Smooth muscle cell (in vitro differentiated cells): ENCODE results near the gene PAK1. TPM values are rescaled to one million over a fixed set of nuclear protein-coding genes. Genes with fewer than 3 reads are reported as not detected.

ENCODE experiments used
- DNase-seq: peaks from one replicate; lab custom pipeline; 2025; ENCODE audit not compliant: unreplicated experiment; lab: John Stamatoyannopoulos, UW
- H2AFZ ChIP-seq: fragments of 200-600 bp; sonication (generic); 2 replicates; pipeline ENCODE4 v1.6.0; 2016; ENCODE audit warnings: antibody characterized with exemption, low read depth, mild to moderate bottlenecking
- H3F3A ChIP-seq: fragments of 200-600 bp; sonication (generic); 2 replicates; pipeline ENCODE4 v1.6.0; 2017; ENCODE audit warnings: antibody characterized with exemption, low read depth
- H3K27ac ChIP-seq: fragments of 200-600 bp; sonication (generic); 2 replicates; pipeline ENCODE4 v1.5.1; 2016; ENCODE audit warnings: low read depth, mild to moderate bottlenecking
- H3K27me3 ChIP-seq: fragments of 200-600 bp; sonication (generic); 2 replicates; pipeline ENCODE4 v1.6.1; 2016; ENCODE audit warnings: low read depth, mild to moderate bottlenecking
- H3K36me3 ChIP-seq: fragments of 200-600 bp; sonication (generic); 2 replicates; pipeline ENCODE4 v1.5.1; 2016; ENCODE audit warnings: low read depth
- H3K4me1 ChIP-seq: fragments of 200-600 bp; sonication (generic); 2 replicates; pipeline ENCODE4 v1.5.1; 2016; ENCODE audit warnings: low read depth
- H3K4me2 ChIP-seq: fragments of 200-600 bp; sonication (generic); 2 replicates; pipeline ENCODE4 v1.6.0; 2016; ENCODE audit warnings: mild to moderate bottlenecking
- H3K4me3 ChIP-seq: fragments of 200-600 bp; sonication (generic); 2 replicates; pipeline ENCODE4 v1.5.1; 2016; ENCODE audit warnings: mild to moderate bottlenecking
- H3K79me2 ChIP-seq: fragments of 200-600 bp; sonication (generic); 2 replicates; pipeline ENCODE4 v1.6.0; 2016; ENCODE audit warnings: low read depth, mild to moderate bottlenecking
- H3K9ac ChIP-seq: fragments of 200-600 bp; sonication (generic); 2 replicates; pipeline ENCODE4 v1.6.0; 2016; ENCODE audit warnings: low read depth
- H3K9me3 ChIP-seq: fragments of 200-600 bp; sonication (generic); replicated peaks from 2 replicates; pipeline ENCODE4 v1.5.1; 2016; ENCODE audit warnings: low read depth
- H4K20me1 ChIP-seq: fragments of 200-600 bp; sonication (generic); 2 replicates; pipeline ENCODE4 v1.6.0; 2016; ENCODE audit warnings: low read depth
- WGBS: methylation state at CpG from one replicate; pipeline ENCODE4 v1.1.7; 2016; ENCODE audit warnings: low lambda C conversion rate; 5-methylcytosine and 5-hydroxymethylcytosine counted together
- polyA plus RNA-seq: library from polyadenylated mRNA; unstranded; fragments of >200 nt; fragmentation: Nextera tagmentation; extraction: Ambion mirVana; gene quantifications from 2 replicates; pipeline ENCODE4 v1.2.1, GENCODE V29; 2016
- total RNA-seq: library from RNA; depleted of rRNA; stranded (reverse); fragments of >200 nt; gene quantifications from 2 replicates; pipeline ENCODE4 v1.2.3, GENCODE V29; 2014
- TF ChIP-seq, protein P1 (sequence below): fragments of 200-600 bp; sonication (generic); IDR thresholded peaks from 2 replicates; pipeline ENCODE4 v1.5.1; 2017; ENCODE audit warnings: borderline replicate concordance, mild to moderate bottlenecking, antibody characterized with exemption; ENCODE audit not compliant: insufficient read depth, poor library complexity, severe bottlenecking

Gene PAK1
- total and polyA plus RNA-seq, 2 experiments from 2014 or later, result 20.5 to 31.7 TPM

DNA sequence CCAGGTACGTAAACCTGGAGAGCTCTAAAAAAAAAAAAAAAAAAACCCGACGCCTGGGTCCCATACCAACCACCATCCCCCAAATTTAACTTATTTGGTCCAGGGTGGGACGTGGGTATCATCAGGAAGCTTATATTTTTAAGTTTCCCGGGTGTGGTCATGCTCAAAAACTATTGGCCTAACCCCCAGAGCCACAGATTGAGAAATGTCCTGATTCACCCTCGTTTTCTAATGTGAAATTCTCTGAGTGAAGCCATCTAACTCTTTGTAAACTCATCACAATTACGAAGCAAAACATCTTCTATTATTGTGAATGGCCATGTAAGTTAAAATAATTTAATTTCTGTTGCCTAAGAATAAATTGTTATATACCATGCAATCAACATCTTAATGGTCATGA is 29.6 kb downstream of the PAK1 start:
- no peak for DNase-seq
- 89% methylated on average over 7 of the region's 7 CpGs for WGBS
- H3K4me1 ChIP-seq, result no peaks in the 10 kb centered on the region
- TF ChIP-seq, protein P1, sequence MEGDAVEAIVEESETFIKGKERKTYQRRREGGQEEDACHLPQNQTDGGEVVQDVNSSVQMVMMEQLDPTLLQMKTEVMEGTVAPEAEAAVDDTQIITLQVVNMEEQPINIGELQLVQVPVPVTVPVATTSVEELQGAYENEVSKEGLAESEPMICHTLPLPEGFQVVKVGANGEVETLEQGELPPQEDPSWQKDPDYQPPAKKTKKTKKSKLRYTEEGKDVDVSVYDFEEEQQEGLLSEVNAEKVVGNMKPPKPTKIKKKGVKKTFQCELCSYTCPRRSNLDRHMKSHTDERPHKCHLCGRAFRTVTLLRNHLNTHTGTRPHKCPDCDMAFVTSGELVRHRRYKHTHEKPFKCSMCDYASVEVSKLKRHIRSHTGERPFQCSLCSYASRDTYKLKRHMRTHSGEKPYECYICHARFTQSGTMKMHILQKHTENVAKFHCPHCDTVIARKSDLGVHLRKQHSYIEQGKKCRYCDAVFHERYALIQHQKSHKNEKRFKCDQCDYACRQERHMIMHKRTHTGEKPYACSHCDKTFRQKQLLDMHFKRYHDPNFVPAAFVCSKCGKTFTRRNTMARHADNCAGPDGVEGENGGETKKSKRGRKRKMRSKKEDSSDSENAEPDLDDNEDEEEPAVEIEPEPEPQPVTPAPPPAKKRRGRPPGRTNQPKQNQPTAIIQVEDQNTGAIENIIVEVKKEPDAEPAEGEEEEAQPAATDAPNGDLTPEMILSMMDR, result no peak
- no peaks in the 10 kb centered on the region for H3K36me3 ChIP-seq
- H3K9me3 ChIP-seq, result no peaks in the 10 kb centered on the region
- H3F3A ChIP-seq, result no peaks in the 10 kb centered on the region
- H2AFZ ChIP-seq, result no peak overlapping the region
- no peak overlapping the region for H3K27ac ChIP-seq
- no peaks in the 10 kb centered on the region for H4K20me1 ChIP-seq
- H3K27me3 ChIP-seq, result no peaks in the 10 kb centered on the region
- H3K79me2 ChIP-seq, result no peaks in the 10 kb centered on the region
- no peak overlapping the region for H3K9ac ChIP-seq
- no peak overlapping the region for H3K4me3 ChIP-seq
- H3K4me2 ChIP-seq, result no peak overlapping the region

DNA sequence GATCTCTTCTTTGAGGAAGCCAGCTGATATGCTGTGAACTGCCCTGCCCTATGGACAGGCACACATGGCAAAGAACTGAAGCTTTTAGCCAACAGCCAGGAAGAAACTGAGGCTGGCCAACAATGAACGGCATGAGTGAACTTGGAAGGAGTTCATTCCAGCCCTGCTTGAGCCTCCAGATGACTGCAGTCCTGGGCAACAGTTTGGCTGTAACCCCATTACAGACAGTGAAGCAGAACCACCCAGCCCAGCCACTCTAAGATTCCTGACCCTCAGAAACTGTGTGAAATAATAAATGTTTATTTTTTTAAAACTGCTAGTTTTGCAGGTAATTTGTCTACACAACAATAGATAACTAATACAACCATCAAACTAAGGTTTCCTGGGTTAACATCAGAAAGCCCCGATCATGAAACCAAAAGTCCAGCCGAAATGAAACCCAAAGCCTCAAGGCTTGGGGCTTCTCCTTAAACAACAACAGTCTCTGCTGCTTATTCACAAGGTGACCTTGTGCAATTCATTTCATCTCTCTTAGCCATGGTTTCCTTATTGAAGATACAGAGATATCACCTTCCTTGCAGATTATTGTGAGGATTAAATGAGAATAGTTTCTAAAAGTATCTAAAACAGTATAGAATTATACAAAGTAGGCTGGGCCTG is 31.4 kb downstream of the PAK1 start:
- Histone ChIP-seq H3K4me1 (no peaks in the 10 kb centered on the region), H3K36me3 (no peaks in the 10 kb centered on the region), H3K4me2 (no peak overlapping the region), H4K20me1 (no peaks in the 10 kb centered on the region), H3K27me3 (no peaks in the 10 kb centered on the region), H3K4me3 (no peak overlapping the region), H2AFZ (no peak overlapping the region), H3K9me3 (no peaks in the 10 kb centered on the region), H3K27ac (no peak overlapping the region), H3K79me2 (peaks cover 3% of the 10 kb centered on the region), H3K9ac (no peak overlapping the region), H3F3A (no peaks in the 10 kb centered on the region)
- DNase-seq, result no peak
- TF ChIP-seq, protein P1, result no peak
- 95% methylated on average over 3 of the region's 3 CpGs for WGBS

DNA sequence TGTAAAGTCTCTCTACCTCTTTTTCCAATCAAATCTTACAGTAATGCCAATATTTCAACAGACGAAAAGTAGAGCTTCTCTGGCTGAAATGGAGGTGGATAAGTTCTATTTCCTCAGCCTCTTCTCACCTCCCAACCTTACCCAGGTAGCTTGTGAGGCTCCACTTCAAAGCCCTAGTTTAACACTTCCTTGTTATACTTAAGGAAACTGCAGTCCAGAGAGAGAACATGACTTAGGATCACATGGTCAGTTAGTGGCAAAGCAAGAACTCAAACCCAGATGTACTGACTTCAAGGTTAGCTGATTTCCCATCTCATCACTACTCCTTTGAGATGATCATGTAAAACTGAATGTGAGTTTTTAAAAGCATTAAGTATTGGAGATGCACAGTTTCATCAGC is 32.5 kb downstream of the PAK1 start:
- Histone ChIP-seq H3K4me3 (no peak overlapping the region), H3K27ac (no peak overlapping the region), H3K27me3 (no peaks in the 10 kb centered on the region), H3K9ac (no peak overlapping the region), H4K20me1 (no peaks in the 10 kb centered on the region), H3K9me3 (no peaks in the 10 kb centered on the region), H3K36me3 (no peaks in the 10 kb centered on the region), H3K4me1 (no peaks in the 10 kb centered on the region), H2AFZ (no peak overlapping the region), H3F3A (no peaks in the 10 kb centered on the region), H3K4me2 (no peak overlapping the region), H3K79me2 (peaks cover 3% of the 10 kb centered on the region)
- 94% methylated on average over 1 of the region's 1 CpG for WGBS
- TF ChIP-seq, protein P1, result no peak
- DNase-seq, result no peak

DNA sequence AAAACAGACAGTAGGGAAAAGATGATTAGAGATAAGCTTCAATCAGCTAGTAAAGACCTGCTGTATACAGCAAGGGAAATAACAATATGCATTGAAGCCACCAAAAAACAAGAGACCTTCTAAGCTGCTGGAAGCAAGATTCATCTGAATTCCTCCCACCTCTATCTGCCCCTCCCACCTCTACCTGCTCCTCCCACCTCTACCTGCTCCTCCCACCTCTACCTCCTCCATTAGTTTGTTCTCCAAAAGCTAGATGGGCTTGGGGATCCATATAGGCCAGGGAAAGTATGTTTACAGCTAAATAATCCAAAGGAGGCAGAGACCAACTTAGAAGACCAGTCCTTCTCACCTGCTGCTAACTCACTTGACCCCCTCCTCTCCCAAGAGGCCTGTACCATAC is 33.2 kb downstream of the PAK1 start:
- Histone ChIP-seq H3K9ac (no peak overlapping the region), H3K4me3 (no peak overlapping the region), H4K20me1 (no peaks in the 10 kb centered on the region), H3K4me2 (no peak overlapping the region), H3K9me3 (no peaks in the 10 kb centered on the region), H3K79me2 (peaks cover 3% of the 10 kb centered on the region), H3K27me3 (no peaks in the 10 kb centered on the region), H2AFZ (no peak overlapping the region), H3F3A (no peaks in the 10 kb centered on the region), H3K27ac (no peak overlapping the region), H3K4me1 (no peaks in the 10 kb centered on the region), H3K36me3 (no peaks in the 10 kb centered on the region)
- DNase-seq, result no peak
- TF ChIP-seq, protein P1, result no peak
